Muscle layer of colon (tissue), 2 donors: ENCODE data around the gene CALN1.

Source experiments
- H3K27ac ChIP-seq: one replicate; pipeline ENCODE4 v1.7.0; 2013; ENCODE audit warnings: low read depth, mild to moderate bottlenecking, low read length, moderate library complexity
- H3K27me3 ChIP-seq, 2 donors: one replicate each; pipeline ENCODE4 v1.7.0; 2013; ENCODE audit warnings: low read length in 2 of 2, mild to moderate bottlenecking in 2 of 2; ENCODE audit not compliant: insufficient read depth in 2 of 2, control insufficient read depth in 1 of 2
- H3K36me3 ChIP-seq: one replicate; pipeline ENCODE4 v1.7.0; 2013; ENCODE audit warnings: mild to moderate bottlenecking, low read length; ENCODE audit not compliant: insufficient read depth
- H3K4me1 ChIP-seq: one replicate; pipeline ENCODE4 v1.7.0; 2013; ENCODE audit warnings: mild to moderate bottlenecking, low read length; ENCODE audit not compliant: insufficient read depth
- H3K4me3 ChIP-seq, 2 donors: one replicate each; pipeline ENCODE4 v1.7.0; 2013; ENCODE audit warnings: low read length in 2 of 2, low read depth in 1 of 2, mild to moderate bottlenecking in 1 of 2, moderate library complexity in 1 of 2
- H3K9ac ChIP-seq: one replicate; pipeline ENCODE4 v1.7.0; 2013; ENCODE audit warnings: low read length
- H3K9me3 ChIP-seq: one replicate; pipeline ENCODE4 v1.7.0; 2013; ENCODE audit warnings: mild to moderate bottlenecking, low read length
- donor health status: abdominal sarcoma.
- donor health status: Adenocarcinoma of cecum.

CALN1 gene

DNA sequence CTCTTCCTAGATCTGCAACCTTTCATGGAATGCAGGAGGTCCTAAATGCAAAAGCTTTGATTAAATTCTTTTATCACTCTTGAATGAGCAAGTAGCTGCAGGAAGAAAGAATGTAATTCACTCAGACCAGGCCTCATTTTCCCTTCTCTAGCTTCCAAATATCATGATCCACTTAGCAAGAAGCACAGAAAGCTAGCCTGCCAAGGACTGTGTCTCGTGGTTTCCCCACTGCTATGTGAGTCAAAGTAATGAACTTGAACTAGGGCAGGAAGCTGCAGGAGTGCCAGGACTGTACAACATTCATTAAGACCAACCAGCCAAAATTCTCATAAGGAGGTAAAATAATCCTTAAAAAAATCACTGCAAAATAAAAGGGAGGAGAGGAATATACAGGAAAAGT, 379.2 kb downstream of the CALN1 start:
- Histone ChIP-seq H3K27ac (no peak overlapping the region), H3K27me3 (no peaks in the 10 kb centered on the region), H3K4me1 (no peaks in the 10 kb centered on the region), H3K36me3 (no peaks in the 10 kb centered on the region), H3K4me3 (no peak overlapping the region), H3K9ac (no peak overlapping the region), H3K9me3 (no peaks in the 10 kb centered on the region)

- no peak overlapping the region for H3K27ac ChIP-seq
- H3K9ac ChIP-seq: no peak overlapping the region
These were observed 381.0 kb downstream of the CALN1 start for GRCh38 chr7:72030994-72031667.

GRCh38 chr7:72028267-72028666, 383.9 kb downstream of the CALN1 start:
- no peaks in the 10 kb centered on the region for H3K9me3 ChIP-seq
- no peak overlapping the region for H3K4me3 ChIP-seq
- no peak overlapping the region for H3K9ac ChIP-seq
- H3K36me3 ChIP-seq: no peaks in the 10 kb centered on the region
- no peaks in the 10 kb centered on the region for H3K27me3 ChIP-seq
- H3K27ac ChIP-seq: no peak overlapping the region
- H3K4me1 ChIP-seq: no peaks in the 10 kb centered on the region

More at GRCh38 chr7:72030994-72031667, 381.0 kb downstream of the CALN1 start:
- H3K4me3 ChIP-seq: no peak overlapping the region
- H3K27me3 ChIP-seq: no peaks in the 10 kb centered on the region
- no peaks in the 10 kb centered on the region for H3K36me3 ChIP-seq
- no peaks in the 10 kb centered on the region for H3K4me1 ChIP-seq
- H3K9me3 ChIP-seq: no peaks in the 10 kb centered on the region

DNA sequence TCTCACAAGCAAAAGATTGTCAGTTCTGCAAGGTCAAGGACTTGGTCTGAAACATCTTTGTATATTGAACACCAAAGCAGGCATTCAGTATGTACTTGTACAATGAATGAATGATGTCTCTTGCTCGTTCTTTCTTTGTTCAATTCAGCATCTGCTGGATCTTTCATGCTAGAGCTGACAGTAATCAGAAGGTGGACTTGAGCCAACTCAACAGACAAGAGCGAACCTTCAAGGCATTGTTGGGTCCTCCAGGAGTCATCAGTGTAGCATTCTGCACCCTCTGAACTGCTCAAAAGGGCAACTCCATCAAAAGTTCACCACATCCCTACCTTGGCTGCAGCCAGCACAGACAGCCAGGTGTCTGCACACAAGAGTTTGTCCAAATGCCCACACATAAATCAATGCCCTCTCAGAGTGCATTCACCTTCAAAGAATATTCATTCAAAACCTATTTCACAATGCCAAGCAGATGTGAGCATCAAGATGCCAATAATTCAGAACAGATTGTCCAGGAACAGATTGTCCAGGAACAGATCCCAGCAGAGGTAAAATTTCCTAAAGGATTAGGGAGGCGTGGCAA, 386.7 kb downstream of the CALN1 start:
- H3K4me3 ChIP-seq: no peak overlapping the region
- H3K36me3 ChIP-seq: no peaks in the 10 kb centered on the region
- no peaks in the 10 kb centered on the region for H3K27me3 ChIP-seq
- H3K4me1 ChIP-seq: no peaks in the 10 kb centered on the region
- H3K27ac ChIP-seq: no peak overlapping the region
- H3K9me3 ChIP-seq: no peaks in the 10 kb centered on the region
- no peak overlapping the region for H3K9ac ChIP-seq

DNA sequence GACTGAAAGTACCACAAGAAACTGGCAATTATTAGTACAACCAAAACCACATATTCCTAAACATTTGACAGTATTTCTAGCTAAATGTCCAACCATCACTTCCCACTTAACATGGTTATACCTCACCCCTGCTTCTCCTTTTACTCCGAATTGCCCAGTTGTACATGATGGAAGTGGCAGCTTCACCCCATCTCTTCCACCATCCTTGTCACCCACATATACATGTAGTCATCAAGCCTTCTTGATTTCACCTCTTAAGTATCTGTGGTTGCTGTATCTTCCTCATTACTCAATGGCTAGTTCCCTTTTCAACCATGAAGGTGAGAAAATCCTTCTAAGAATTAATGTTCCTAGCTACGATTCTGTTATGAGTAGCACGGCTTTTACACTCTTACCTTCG, 388.2 kb downstream of the CALN1 start:
- Histone ChIP-seq H3K27ac (no peak overlapping the region), H3K36me3 (no peaks in the 10 kb centered on the region), H3K9ac (no peak overlapping the region), H3K27me3 (no peaks in the 10 kb centered on the region), H3K9me3 (no peaks in the 10 kb centered on the region), H3K4me1 (no peaks in the 10 kb centered on the region), H3K4me3 (no peak overlapping the region)

DNA sequence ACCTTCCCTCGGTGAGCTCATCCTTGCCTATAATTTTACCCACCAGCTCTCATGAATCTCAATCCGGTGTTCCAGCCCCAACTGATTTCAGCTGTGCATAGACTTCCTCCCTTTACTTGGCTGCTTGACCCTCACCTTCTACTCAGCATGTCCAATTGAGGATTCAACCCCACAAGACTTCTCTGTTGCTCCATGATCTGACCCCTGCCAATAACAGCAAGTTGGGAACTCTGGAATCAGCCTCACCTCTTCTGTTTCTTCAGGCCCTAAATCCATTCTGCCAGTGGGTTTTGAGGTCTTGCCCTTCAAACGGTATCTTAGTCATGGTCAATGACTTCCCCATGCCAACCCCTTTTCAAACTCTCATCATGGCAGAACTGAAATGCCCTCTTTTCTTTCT, 390.4 kb downstream of the CALN1 start:
- Histone ChIP-seq H3K4me3 (no peak overlapping the region), H3K4me1 (no peaks in the 10 kb centered on the region)

DNA sequence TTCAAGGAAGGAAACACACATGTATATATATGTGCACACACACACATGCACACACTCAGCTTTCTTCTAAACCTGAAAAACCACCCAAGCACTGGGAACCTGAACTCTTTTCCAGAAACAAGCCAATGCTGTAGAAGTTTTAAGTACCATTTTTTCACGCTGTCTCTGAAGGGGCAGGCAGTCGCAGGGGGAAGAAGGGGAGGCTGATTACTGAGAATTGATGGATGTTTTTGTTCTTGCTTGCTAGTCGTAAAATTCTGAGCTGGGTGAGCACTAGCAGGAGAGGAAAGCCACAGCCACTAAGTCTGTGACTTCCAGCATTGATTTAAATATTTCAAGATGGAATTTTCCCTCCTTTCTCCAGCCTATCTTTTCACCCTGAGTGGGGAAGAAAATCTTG, 391.8 kb downstream of the CALN1 start:
- no peaks in the 10 kb centered on the region for H3K9me3 ChIP-seq
- no peak overlapping the region for H3K9ac ChIP-seq
- no peaks in the 10 kb centered on the region for H3K4me1 ChIP-seq
- H3K27ac ChIP-seq: no peak overlapping the region
- no peaks in the 10 kb centered on the region for H3K27me3 ChIP-seq
- H3K36me3 ChIP-seq: no peaks in the 10 kb centered on the region
- no peak overlapping the region for H3K4me3 ChIP-seq

More for the DNA sequence above, 390.4 kb downstream of the CALN1 start:
- Histone ChIP-seq H3K27ac (no peak overlapping the region), H3K9ac (no peak overlapping the region), H3K27me3 (no peaks in the 10 kb centered on the region), H3K36me3 (no peaks in the 10 kb centered on the region), H3K9me3 (no peaks in the 10 kb centered on the region)

DNA sequence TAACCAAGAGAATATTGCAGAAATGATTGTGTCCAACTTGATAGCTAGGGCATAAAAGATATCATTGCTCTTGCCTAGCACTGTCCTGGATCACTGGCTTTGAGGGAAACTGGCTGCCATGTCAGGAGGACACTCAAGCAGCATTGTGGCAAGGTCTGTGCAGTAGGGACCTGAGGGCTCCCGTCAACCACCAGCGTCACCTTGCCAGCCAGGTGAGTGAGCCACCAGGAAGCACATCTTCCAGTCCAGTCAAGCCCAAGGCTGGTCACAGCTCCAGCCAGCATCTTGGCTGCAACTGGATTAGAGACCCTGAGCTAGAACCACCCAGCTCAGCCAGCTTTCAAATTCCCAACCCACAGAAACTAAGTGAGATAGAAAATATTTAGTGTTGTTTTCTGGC, 392.7 kb downstream of the CALN1 start:
- H3K4me1 ChIP-seq: no peaks in the 10 kb centered on the region
- H3K4me3 ChIP-seq: no peak overlapping the region
- no peaks in the 10 kb centered on the region for H3K36me3 ChIP-seq
- no peak overlapping the region for H3K27ac ChIP-seq
- H3K9me3 ChIP-seq: no peaks in the 10 kb centered on the region
- no peaks in the 10 kb centered on the region for H3K27me3 ChIP-seq
- no peak overlapping the region for H3K9ac ChIP-seq

GRCh38 chr7:72017756-72018155, 394.4 kb downstream of the CALN1 start:
- Histone ChIP-seq H3K27me3 (no peaks in the 10 kb centered on the region), H3K36me3 (no peaks in the 10 kb centered on the region), H3K9ac (no peak overlapping the region), H3K4me3 (no peak overlapping the region), H3K27ac (no peak overlapping the region), H3K9me3 (no peaks in the 10 kb centered on the region), H3K4me1 (no peaks in the 10 kb centered on the region)

- Histone ChIP-seq H3K9ac (no peak overlapping the region), H3K27me3 (no peaks in the 10 kb centered on the region), H3K9me3 (no peaks in the 10 kb centered on the region), H3K27ac (no peak overlapping the region), H3K4me3 (no peak overlapping the region), H3K36me3 (no peaks in the 10 kb centered on the region), H3K4me1 (no peaks in the 10 kb centered on the region)
These were observed 395.6 kb downstream of the CALN1 start for GRCh38 chr7:72016574-72016973.

DNA sequence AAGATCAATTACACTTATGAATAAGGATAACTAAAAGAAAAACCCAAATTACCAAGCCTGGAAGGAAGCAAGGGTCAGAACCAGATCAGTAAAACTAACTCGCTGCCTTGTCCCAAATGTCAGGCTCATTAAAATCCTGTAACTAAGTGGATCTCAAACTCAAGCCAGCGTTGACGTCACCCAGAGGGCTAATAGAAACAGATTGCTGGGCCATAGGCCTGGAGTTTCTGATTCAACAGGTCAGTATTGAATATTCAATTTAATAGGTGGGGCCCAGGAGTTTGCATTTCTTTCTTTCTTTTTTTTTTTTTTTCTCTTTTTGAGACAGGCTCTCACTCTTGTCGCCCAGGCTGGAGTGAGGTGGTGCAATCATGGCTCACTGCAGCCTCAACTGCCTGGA, 397.0 kb downstream of the CALN1 start:
- Histone ChIP-seq H3K9ac (no peak overlapping the region), H3K4me3 (no peak overlapping the region), H3K9me3 (no peaks in the 10 kb centered on the region), H3K36me3 (no peaks in the 10 kb centered on the region), H3K27me3 (no peaks in the 10 kb centered on the region), H3K27ac (no peak overlapping the region), H3K4me1 (no peaks in the 10 kb centered on the region)

GRCh38 chr7:72007018-72007417, 405.1 kb downstream of the CALN1 start:
- H3K27me3 ChIP-seq: no peaks in the 10 kb centered on the region
- H3K9me3 ChIP-seq: no peaks in the 10 kb centered on the region
- H3K36me3 ChIP-seq: no peaks in the 10 kb centered on the region
- H3K4me1 ChIP-seq: no peaks in the 10 kb centered on the region
- H3K4me3 ChIP-seq: no peak overlapping the region
- no peak overlapping the region for H3K9ac ChIP-seq
- H3K27ac ChIP-seq: no peak overlapping the region
